PC-9 (cell line): Measurements from ENCODE around the gene DHX32.

ENCODE experiments used
- EZH2 ChIP-seq: fragments of 200-600 bp; sonication (generic); IDR thresholded peaks from 2 replicates; pipeline ENCODE4 v1.8.0; 2017; ENCODE audit warnings: antibody characterized with exemption, low read depth
- TF ChIP-seq, protein P1 (sequence below): fragments of 200-600 bp; sonication (generic); conservative IDR thresholded peaks from 2 replicates; pipeline ENCODE4 v1.6.1; 2017; ENCODE audit warnings: mixed run types, antibody characterized with exemption, mild to moderate bottlenecking, moderate library complexity

DNA sequence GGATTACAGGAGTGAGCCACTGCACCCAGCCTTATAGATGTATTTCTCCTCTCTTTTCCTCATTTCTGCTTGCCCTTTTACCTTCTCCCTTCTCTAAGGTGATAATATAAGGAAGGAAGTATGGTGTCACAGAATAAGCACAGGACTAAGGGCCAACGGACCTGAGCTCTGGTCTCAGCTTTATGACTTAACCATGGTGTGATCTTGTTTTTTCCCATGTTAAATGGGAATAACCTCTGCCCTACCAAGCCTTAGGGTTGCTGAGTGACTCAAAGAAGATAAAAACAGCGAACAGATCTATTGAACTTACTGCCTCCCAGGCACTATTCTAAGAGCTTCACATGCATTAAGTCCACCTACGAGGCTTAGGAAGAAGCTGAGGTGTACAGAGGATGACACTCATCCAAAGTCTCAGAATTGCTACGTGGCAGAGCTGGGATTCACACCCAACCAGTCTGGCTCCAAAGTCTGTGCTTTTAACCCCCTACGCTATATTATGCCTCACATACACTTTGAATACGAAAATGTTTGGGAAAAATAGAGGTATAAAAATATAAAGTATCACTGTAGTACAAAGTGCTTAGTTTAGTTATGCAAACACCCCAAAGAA lies 63.6 kb downstream of the DHX32 start:
- TF ChIP-seq, protein P1, sequence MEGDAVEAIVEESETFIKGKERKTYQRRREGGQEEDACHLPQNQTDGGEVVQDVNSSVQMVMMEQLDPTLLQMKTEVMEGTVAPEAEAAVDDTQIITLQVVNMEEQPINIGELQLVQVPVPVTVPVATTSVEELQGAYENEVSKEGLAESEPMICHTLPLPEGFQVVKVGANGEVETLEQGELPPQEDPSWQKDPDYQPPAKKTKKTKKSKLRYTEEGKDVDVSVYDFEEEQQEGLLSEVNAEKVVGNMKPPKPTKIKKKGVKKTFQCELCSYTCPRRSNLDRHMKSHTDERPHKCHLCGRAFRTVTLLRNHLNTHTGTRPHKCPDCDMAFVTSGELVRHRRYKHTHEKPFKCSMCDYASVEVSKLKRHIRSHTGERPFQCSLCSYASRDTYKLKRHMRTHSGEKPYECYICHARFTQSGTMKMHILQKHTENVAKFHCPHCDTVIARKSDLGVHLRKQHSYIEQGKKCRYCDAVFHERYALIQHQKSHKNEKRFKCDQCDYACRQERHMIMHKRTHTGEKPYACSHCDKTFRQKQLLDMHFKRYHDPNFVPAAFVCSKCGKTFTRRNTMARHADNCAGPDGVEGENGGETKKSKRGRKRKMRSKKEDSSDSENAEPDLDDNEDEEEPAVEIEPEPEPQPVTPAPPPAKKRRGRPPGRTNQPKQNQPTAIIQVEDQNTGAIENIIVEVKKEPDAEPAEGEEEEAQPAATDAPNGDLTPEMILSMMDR = no peak
- no peak for TF ChIP-seq EZH2
